Muscle of leg (tissue), 11 donors: ENCODE data around the gene FGF11. TPM values are rescaled to one million over a fixed set of nuclear protein-coding genes. Genes with fewer than 3 reads are reported as not detected.

Source experiments
- DNase-seq: peaks from one replicate; pipeline ENCODE4 v3.0.0; 2013
- H3K27ac ChIP-seq: one replicate; pipeline ENCODE4 v1.5.1; 2013; ENCODE audit warnings: mild to moderate bottlenecking, low read length, control low read depth
- H3K27me3 ChIP-seq: one replicate; pipeline ENCODE4 v1.6.1; 2013; ENCODE audit warnings: low read length; ENCODE audit not compliant: control insufficient read depth, insufficient read depth
- H3K36me3 ChIP-seq: one replicate; pipeline ENCODE4 v1.6.1; 2013; ENCODE audit warnings: low read length; ENCODE audit not compliant: control insufficient read depth, insufficient read depth
- H3K4me1 ChIP-seq: one replicate; pipeline ENCODE4 v1.6.1; 2013; ENCODE audit warnings: low read length; ENCODE audit not compliant: control insufficient read depth, insufficient read depth
- H3K4me3 ChIP-seq: one replicate; pipeline ENCODE4 v1.5.1; 2013; ENCODE audit warnings: low read length, control low read depth
- H3K9me3 ChIP-seq: replicated peaks from 2 replicates; pipeline ENCODE4 v1.6.1; 2013; ENCODE audit warnings: low read depth, low read length; ENCODE audit not compliant: control insufficient read depth
- WGBS: methylation state at CpG from one replicate; pipeline ENCODE4 v1.1.5; 2013; ENCODE audit warnings: missing lambda C conversion rate; ENCODE audit not compliant: insufficient coverage; 5-methylcytosine and 5-hydroxymethylcytosine counted together
- polyA plus RNA-seq, 8 donors: library from polyadenylated mRNA; unstranded; fragments of 120-200 nt; gene quantifications; one replicate each; pipeline versions ENCODE4 v1.2.1 to v1.2.3, GENCODE V29; 2013; ENCODE audit warnings: inconsistent platforms in 1 of 8, low replicate concordance in 1 of 8; ENCODE audit not compliant: insufficient read length in 8 of 8, insufficient read depth in 1 of 8
- total RNA-seq: library from RNA; stranded (reverse); fragments of 120-200 nt; gene quantifications from one replicate; pipeline ENCODE4 v1.2.4, GENCODE V29; 2013

The FGF11 gene
- total and polyA plus RNA-seq, 9 donors = 1.0 to 4.8 (median 2.0) TPM

- Histone ChIP-seq H3K36me3 (no peaks in the 10 kb centered on the region), H3K4me1 (peaks cover 81% of the 10 kb centered on the region), H3K9me3 (no peaks in the 10 kb centered on the region), H3K27me3 (peaks cover 74% of the 10 kb centered on the region), H3K4me3 (no peak overlapping the region), H3K27ac (no peak overlapping the region)
- WGBS = 20% methylated on average over 1 of the region's 7 CpGs
- DNase-seq = no peak
Observed at GRCh38 chr17:7441266-7441665, 2.0 kb downstream of the FGF11 start.

- H3K4me1 ChIP-seq = peaks cover 82% of the 10 kb centered on the region
- WGBS = 88% methylated on average over 2 of the region's 2 CpGs
- peaks cover 76% of the 10 kb centered on the region for H3K27me3 ChIP-seq
Observed at GRCh38 chr17:7442142-7442541, 2.8 kb downstream of the FGF11 start.

GRCh38 chr17:7443499-7444485 is 4.5 kb downstream of the FGF11 start:
- no peak for DNase-seq
- H3K9me3 ChIP-seq = no peaks in the 10 kb centered on the region
- peaks cover 68% of the 10 kb centered on the region for H3K4me1 ChIP-seq
- WGBS = 67% methylated on average over 3 of the region's 7 CpGs
- H3K4me3 ChIP-seq = no peak overlapping the region
- peaks cover 71% of the 10 kb centered on the region for H3K27me3 ChIP-seq
- peaks cover 12% of the 10 kb centered on the region for H3K36me3 ChIP-seq
- peak overlapping the region; percentile 90 for H3K27ac ChIP-seq

More at GRCh38 chr17:7442142-7442541, 2.8 kb downstream of the FGF11 start:
- no peak for DNase-seq
- Histone ChIP-seq H3K9me3 (no peaks in the 10 kb centered on the region), H3K4me3 (no peak overlapping the region), H3K27ac (no peak overlapping the region), H3K36me3 (peaks cover 3% of the 10 kb centered on the region)

GRCh38 chr17:7444682-7445618 is 5.6 kb downstream of the FGF11 start, which contains the start of gene CHRNB1:
Gene CHRNB1 (plus strand): TSS chr17:7445061. CDS start chr17:7445128, 67 bp downstream.
- H3K4me3 ChIP-seq = peak within 1 kb of the TSS; percentile 82
- no peaks in the 10 kb centered on the region for H3K9me3 ChIP-seq
- peak within 1 kb of the TSS; percentile 99 for H3K27ac ChIP-seq
- WGBS = 2% methylated on average over 46 of the region's 51 CpGs
- H3K36me3 ChIP-seq = peaks cover 12% of the 10 kb centered on the region
- H3K4me1 ChIP-seq = peaks cover 63% of the 10 kb centered on the region
- peak; percentile 81 for DNase-seq
- peaks cover 60% of the 10 kb centered on the region for H3K27me3 ChIP-seq

GRCh38 chr17:7445619-7445968 is 6.3 kb downstream of the FGF11 start:
- Histone ChIP-seq H3K4me1 (peaks cover 56% of the 10 kb centered on the region), H3K36me3 (peaks cover 12% of the 10 kb centered on the region), H3K27me3 (peaks cover 53% of the 10 kb centered on the region), H3K9me3 (no peaks in the 10 kb centered on the region), H3K4me3 (peak overlapping the region; percentile 82), H3K27ac (peak overlapping the region; percentile 99)
- peak; percentile 44 for DNase-seq
- WGBS = 7% methylated on average over 13 of the region's 16 CpGs

- no peaks in the 10 kb centered on the region for H3K9me3 ChIP-seq
- peaks cover 37% of the 10 kb centered on the region for H3K4me1 ChIP-seq
- H3K4me3 ChIP-seq = no peak overlapping the region
- no CpG with 5 or more reads among the region's 7 CpGs for WGBS
- H3K27me3 ChIP-seq = peaks cover 39% of the 10 kb centered on the region
- H3K27ac ChIP-seq = no peak overlapping the region
- DNase-seq = no peak
- H3K36me3 ChIP-seq = peaks cover 14% of the 10 kb centered on the region
Observed at GRCh38 chr17:7448461-7448860, 9.1 kb downstream of the FGF11 start.

GRCh38 chr17:7459961-7460545 is 20.7 kb downstream of the FGF11 start:
- H3K36me3 ChIP-seq = peaks cover 68% of the 10 kb centered on the region

GRCh38 chr17:7460850-7461660 is 21.7 kb downstream of the FGF11 start:
- Histone ChIP-seq H3K27me3 (no peaks in the 10 kb centered on the region), H3K36me3 (peaks cover 71% of the 10 kb centered on the region), H3K27ac (no peak overlapping the region), H3K4me3 (no peak overlapping the region), H3K9me3 (no peaks in the 10 kb centered on the region), H3K4me1 (peaks cover 8% of the 10 kb centered on the region)
- no peak for DNase-seq
- 97% methylated on average over 6 of the region's 7 CpGs for WGBS

More at GRCh38 chr17:7459961-7460545, 20.7 kb downstream of the FGF11 start:
- DNase-seq = no peak
- peaks cover 12% of the 10 kb centered on the region for H3K4me1 ChIP-seq
- no CpG with 5 or more reads among the region's 3 CpGs for WGBS
- no peaks in the 10 kb centered on the region for H3K27me3 ChIP-seq
- no peak overlapping the region for H3K27ac ChIP-seq
- no peaks in the 10 kb centered on the region for H3K9me3 ChIP-seq
- no peak overlapping the region for H3K4me3 ChIP-seq
